IMR-90 (cell line): ENCODE results near the gene GRK5. TPM values are rescaled to one million over a fixed set of nuclear protein-coding genes. Genes with fewer than 3 reads are reported as not detected.
A peak's percentile ranks its signal among the peaks of the same experiment; 100 is the strongest.

Experiments
- ATAC-seq: fragments of 200-7000 bp; cut with Tn5 transposase; 2 replicates; pipeline ENCODE4 v1.9.1; 2020; ENCODE audit warnings: low read depth, mild to moderate bottlenecking, moderate library complexity
- BruUV-seq: library from RNA; stranded (reverse); fragments of 400-500 nt; replicated peaks from 2 replicates; lab custom pipeline; 2021; lab: Mats Ljungman, UMichigan
- CTCF ChIA-PET: fragments of 300-600 bp; formaldehyde crosslinking; extraction: SDS; loops from one replicate; lab custom pipeline; 2021; ENCODE audit warnings: antibody characterized with exemption; lab: Yijun Ruan, JAX
- POLR2A ChIA-PET: fragments of 300-600 bp; sonication (Branson Sonifier 250); formaldehyde crosslinking; loops from one replicate; lab custom pipeline; 2022; ENCODE audit warnings: antibody characterized with exemption; ENCODE audit not compliant: unreplicated experiment; lab: Charles Lee
- DNase-seq: peaks from one replicate; pipeline ENCODE4 v3.0.0; 2013
- H2AFZ ChIP-seq: replicated peaks from 2 replicates; pipeline ENCODE3; 2013; ENCODE audit warnings: low read length, mild to moderate bottlenecking; ENCODE audit not compliant: poor library complexity
- H2AK5ac ChIP-seq: 2 replicates; pipeline ENCODE4 v1.6.1; 2013; ENCODE audit warnings: low read depth, low read length, inconsistent platforms
- H2AK9ac ChIP-seq: replicated peaks from 2 replicates; pipeline ENCODE3; 2013; ENCODE audit warnings: mild to moderate bottlenecking, low read depth, low read length, moderate library complexity; ENCODE audit not compliant: poor library complexity
- H2BK120ac ChIP-seq: 2 replicates; pipeline ENCODE4 v1.6.1; 2013; ENCODE audit warnings: low read depth, low read length, inconsistent platforms
- H2BK15ac ChIP-seq: 3 replicates; pipeline ENCODE4 v1.6.1; 2013; ENCODE audit warnings: low read depth, low read length, inconsistent platforms
- H2BK20ac ChIP-seq: 2 replicates; pipeline ENCODE4 v1.6.1; 2013; ENCODE audit warnings: low read depth, mild to moderate bottlenecking, inconsistent platforms, low read length, moderate library complexity
- H2BK5ac ChIP-seq: 2 replicates; pipeline ENCODE4 v1.6.1; 2013; ENCODE audit warnings: mild to moderate bottlenecking, low read depth, low read length, inconsistent platforms; ENCODE audit not compliant: poor library complexity, severe bottlenecking
- H3K14ac ChIP-seq: replicated peaks from 2 replicates; pipeline ENCODE4 v1.6.1; 2013; ENCODE audit warnings: low read depth, low read length, inconsistent platforms
- H3K18ac ChIP-seq: 2 replicates; pipeline ENCODE4 v1.6.1; 2013; ENCODE audit warnings: low read depth, low read length, control low read depth
- H3K23ac ChIP-seq: 2 replicates; pipeline ENCODE4 v1.6.1; 2013; ENCODE audit warnings: low read depth, low read length, inconsistent platforms
- H3K27ac ChIP-seq: 2 replicates; pipeline ENCODE4 v1.5.1; 2013; ENCODE audit warnings: mild to moderate bottlenecking, control low read depth, low read length; ENCODE audit not compliant: insufficient read depth
- H3K27me3 ChIP-seq: 2 replicates; pipeline ENCODE4 v1.6.1; 2013; ENCODE audit warnings: low read length; ENCODE audit not compliant: control insufficient read depth, insufficient read depth
- H3K36me3 ChIP-seq: 2 replicates; pipeline ENCODE4 v1.6.1; 2013; ENCODE audit warnings: low read length, mixed read lengths; ENCODE audit not compliant: control insufficient read depth, insufficient read depth
- H3K4ac ChIP-seq: 2 replicates; pipeline ENCODE4 v1.6.1; 2013; ENCODE audit warnings: low read depth, low read length, inconsistent platforms
- H3K4me1 ChIP-seq: 2 replicates; pipeline ENCODE4 v1.6.1; 2013; ENCODE audit warnings: low read length, mixed read lengths; ENCODE audit not compliant: control insufficient read depth, insufficient read depth
- H3K4me2 ChIP-seq: 2 replicates; pipeline ENCODE4 v1.6.1; 2013; ENCODE audit warnings: low read depth, mild to moderate bottlenecking, control low read depth, low read length, moderate library complexity
- H3K4me3 ChIP-seq: 2 replicates; pipeline ENCODE4 v1.5.1; 2013; ENCODE audit warnings: low read depth, mild to moderate bottlenecking, control low read depth, low read length, moderate library complexity; ENCODE audit not compliant: insufficient read depth
- H3K56ac ChIP-seq: 2 replicates; pipeline ENCODE4 v1.6.1; 2013; ENCODE audit warnings: low read length, inconsistent platforms; ENCODE audit not compliant: insufficient read depth; ENCODE audit errors: extremely low read depth
- H3K79me1 ChIP-seq, 2 experiments: 2 replicates each; pipeline ENCODE4 v1.6.1; 2013; ENCODE audit warnings: low read length in 2 of 2, inconsistent platforms in 1 of 2, low read depth in 1 of 2
- H3K9ac ChIP-seq: 2 replicates; pipeline ENCODE4 v1.6.1; 2013; ENCODE audit warnings: low read depth, low read length, control low read depth
- H3K9me1 ChIP-seq: 2 replicates; pipeline ENCODE4 v1.6.1; 2013; ENCODE audit warnings: low read length, inconsistent platforms; ENCODE audit not compliant: insufficient read depth
- H3K9me3 ChIP-seq: 2 replicates; pipeline ENCODE4 v1.6.1; 2013; ENCODE audit warnings: low read length; ENCODE audit not compliant: control insufficient read depth, insufficient read depth
- H4K20me1 ChIP-seq: 2 replicates; pipeline ENCODE4 v1.6.1; 2013; ENCODE audit warnings: low read length, inconsistent platforms; ENCODE audit not compliant: insufficient read depth
- H4K5ac ChIP-seq: 2 replicates; pipeline ENCODE4 v1.6.1; 2013; ENCODE audit warnings: mild to moderate bottlenecking, low read depth, low read length, control low read depth
- H4K8ac ChIP-seq, 2 experiments: 2 replicates each; pipeline ENCODE4 v1.6.1; 2013; ENCODE audit warnings: low read depth in 2 of 2, low read length in 2 of 2, control low read depth in 1 of 2, inconsistent platforms in 1 of 2
- H4K91ac ChIP-seq: 2 replicates; pipeline ENCODE4 v1.6.1; 2013; ENCODE audit warnings: low read depth, low read length, inconsistent platforms; ENCODE audit not compliant: insufficient read depth
- CEBPB ChIP-seq: IDR thresholded peaks from 2 replicates; pipeline ENCODE4 v1.6.1; 2012; ENCODE audit warnings: low read depth, low read length, improper control_type of control experiment
- CHD1 ChIP-seq: IDR thresholded peaks from 2 replicates; pipeline ENCODE4 v1.6.1; 2012; ENCODE audit warnings: low read depth, low read length, improper control_type of control experiment
- FOS ChIP-seq: fragments of 150-350 bp; IDR thresholded peaks from 2 replicates; pipeline ENCODE4 v1.6.1; 2016; ENCODE audit warnings: low read depth, low read length
- MAZ ChIP-seq: IDR thresholded peaks from 2 replicates; pipeline ENCODE4 v1.6.1; 2012; ENCODE audit warnings: low read depth, mild to moderate bottlenecking, low read length, improper control_type of control experiment, moderate library complexity, borderline replicate concordance
- MXI1 ChIP-seq: IDR thresholded peaks from 2 replicates; pipeline ENCODE4 v1.6.1; 2012; ENCODE audit warnings: low read depth, mild to moderate bottlenecking, low read length, moderate library complexity, borderline replicate concordance
- NFE2L2 ChIP-seq: fragments of 150-350 bp; IDR thresholded peaks from 2 replicates; pipeline ENCODE4 v1.6.1; 2016; ENCODE audit warnings: low read depth, mild to moderate bottlenecking, low read length
- RAD21 ChIP-seq: IDR thresholded peaks from 2 replicates; pipeline ENCODE4 v1.6.1; 2012; ENCODE audit warnings: low read length, improper control_type of control experiment
- RCOR1 ChIP-seq: IDR thresholded peaks from 2 replicates; pipeline ENCODE4 v1.6.1; 2012; ENCODE audit warnings: mild to moderate bottlenecking, low read length, improper control_type of control experiment; ENCODE audit not compliant: insufficient replicate concordance
- SMC3 ChIP-seq: fragments of 150-350 bp; IDR thresholded peaks from 2 replicates; pipeline ENCODE4 v1.6.1; 2016; ENCODE audit warnings: low read depth, mild to moderate bottlenecking, antibody characterized with exemption, low read length, moderate library complexity
- WGBS, 2 experiments: methylation state at CpG; one replicate each; pipeline versions ENCODE4 v1.1.5 to v1.1.7; 2013; ENCODE audit warnings: missing lambda C conversion rate in 2 of 2; ENCODE audit not compliant: insufficient read length in 1 of 2; ENCODE audit errors: extremely low coverage in 2 of 2; 5-methylcytosine and 5-hydroxymethylcytosine counted together
- dilution Hi-C: fragments of 300-500 bp; cut with HindIII; formaldehyde crosslinking; loops from one replicate; pipeline ENCODE4 v1.14.3; 2018; ENCODE audit warnings: low sequenced_read_pairs; ENCODE audit not compliant: unreplicated experiment
- in situ Hi-C: fragments of 300-500 bp; cut with MboI; formaldehyde crosslinking; loops from 3 replicates; pipeline ENCODE4 v1.14.3; 2019; ENCODE audit warnings: low sequenced_read_pairs, inconsistent platforms, mixed read lengths
- intact Hi-C: fragments of 100-400 bp; cut with micrococcal nuclease; formaldehyde crosslinking; loops from 2 replicates; pipeline ENCODE4 v1.10.0; 2022
- polyA plus RNA-seq, 3 experiments: library from polyadenylated mRNA; depleted of rRNA; stranded (reverse); fragments of >200 nt; gene quantifications; 2 replicates each; pipeline ENCODE4 v1.2.3, GENCODE V29; 2012; ENCODE audit warnings: low replicate concordance in 1 of 3
- total RNA-seq: library from RNA; depleted of rRNA; stranded (reverse); fragments of >200 nt; gene quantifications from 2 replicates; pipeline ENCODE4 v1.2.3, GENCODE V29; 2012
- TF ChIP-seq, protein P1 (sequence below): conservative IDR thresholded peaks from 2 replicates; pipeline ENCODE4 v1.5.1; 2012; ENCODE audit warnings: mild to moderate bottlenecking, low read depth, low read length, improper control_type of control experiment
- TF ChIP-seq, protein P2 (sequence below): fragments of 150-350 bp; IDR thresholded peaks from 2 replicates; pipeline ENCODE4 v1.6.1; 2016; ENCODE audit warnings: low read depth, mild to moderate bottlenecking, low read length, moderate library complexity, borderline replicate concordance
- TF ChIP-seq, protein P3 (sequence below): fragments of 150-350 bp; IDR thresholded peaks from 2 replicates; pipeline ENCODE4 v1.6.1; 2017; ENCODE audit warnings: mild to moderate bottlenecking, antibody characterized with exemption, low read length, low read depth

The GRK5 gene
- total and polyA plus RNA-seq, 2 of the 4 experiments (the other 2 are of a cell fraction), result 12.9 to 16.3 TPM

DNA sequence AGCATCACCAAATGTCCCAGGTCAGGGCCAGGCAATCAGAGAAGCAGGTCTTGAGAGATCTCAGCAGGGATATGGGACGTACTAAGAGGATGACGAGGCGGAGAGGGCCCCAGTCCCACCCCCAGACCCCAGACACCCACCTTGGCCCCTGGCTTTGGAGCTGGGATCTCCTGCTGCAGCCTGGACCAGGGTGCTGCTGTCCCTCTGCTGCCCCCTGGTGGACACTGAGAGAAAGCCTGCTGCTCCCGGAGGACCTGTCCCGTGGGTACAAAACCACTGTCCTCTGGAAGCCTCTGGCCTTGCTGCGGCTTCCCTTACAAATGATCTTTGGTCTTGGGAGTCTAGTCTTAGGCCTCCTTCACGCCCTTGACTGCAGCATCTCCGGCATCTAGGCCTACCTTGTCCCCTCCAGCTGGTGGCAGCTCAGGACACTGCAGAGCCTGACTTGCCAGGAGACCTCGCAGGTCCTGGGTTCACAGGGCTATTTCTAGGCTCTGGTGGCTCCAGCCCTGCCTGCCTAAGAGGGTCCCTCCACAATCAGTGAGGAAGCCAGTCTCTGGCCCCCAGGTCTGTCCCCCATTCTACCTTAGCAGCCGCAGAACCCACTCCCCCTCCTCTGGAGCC, 238.1 kb downstream of the GRK5 start:
- H3K36me3 ChIP-seq, result peaks cover 82% of the 10 kb centered on the region
- POLR2A ChIA-PET, result no interaction called here
- no peak overlapping the region for H3K27ac ChIP-seq
- no peak overlapping the region for H2BK5ac ChIP-seq
- H3K18ac ChIP-seq, result no peak overlapping the region
- no peak overlapping the region for H3K4me3 ChIP-seq
- H3K79me1 ChIP-seq, result peaks cover 0 to 10% of the 10 kb centered on the region in 2 experiments; a peak in 2 of 4 replicates
- DNase-seq (peak; percentile 74), ATAC-seq (peak; percentile 74)
- peak overlapping the region; percentile 79 for H3K4ac ChIP-seq
- H4K91ac ChIP-seq, result peak overlapping the region; percentile 56
- H3K56ac ChIP-seq, result peak overlapping the region; percentile 5; the same call in 1 of the 2 replicates
- dilution Hi-C loops, result no loop called here
- CTCF ChIA-PET, result interaction anchor here (0.6 to 2.4 kb wide), 14 partner anchors 13 to 246 kb away, joined by 3 to 31 read pairs (median 3); partner anchors contain the start of gene GRK5
- peak overlapping the region; percentile 83 for H2AK5ac ChIP-seq
- H3K27me3 ChIP-seq, result no peaks in the 10 kb centered on the region
- no peak overlapping the region for H3K14ac ChIP-seq
- TF ChIP-seq RAD21, result peak; percentile 86
- TF ChIP-seq, protein P1, sequence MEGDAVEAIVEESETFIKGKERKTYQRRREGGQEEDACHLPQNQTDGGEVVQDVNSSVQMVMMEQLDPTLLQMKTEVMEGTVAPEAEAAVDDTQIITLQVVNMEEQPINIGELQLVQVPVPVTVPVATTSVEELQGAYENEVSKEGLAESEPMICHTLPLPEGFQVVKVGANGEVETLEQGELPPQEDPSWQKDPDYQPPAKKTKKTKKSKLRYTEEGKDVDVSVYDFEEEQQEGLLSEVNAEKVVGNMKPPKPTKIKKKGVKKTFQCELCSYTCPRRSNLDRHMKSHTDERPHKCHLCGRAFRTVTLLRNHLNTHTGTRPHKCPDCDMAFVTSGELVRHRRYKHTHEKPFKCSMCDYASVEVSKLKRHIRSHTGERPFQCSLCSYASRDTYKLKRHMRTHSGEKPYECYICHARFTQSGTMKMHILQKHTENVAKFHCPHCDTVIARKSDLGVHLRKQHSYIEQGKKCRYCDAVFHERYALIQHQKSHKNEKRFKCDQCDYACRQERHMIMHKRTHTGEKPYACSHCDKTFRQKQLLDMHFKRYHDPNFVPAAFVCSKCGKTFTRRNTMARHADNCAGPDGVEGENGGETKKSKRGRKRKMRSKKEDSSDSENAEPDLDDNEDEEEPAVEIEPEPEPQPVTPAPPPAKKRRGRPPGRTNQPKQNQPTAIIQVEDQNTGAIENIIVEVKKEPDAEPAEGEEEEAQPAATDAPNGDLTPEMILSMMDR, result peak; percentile 86
- no peak for TF ChIP-seq CHD1
- TF ChIP-seq, protein P2, sequence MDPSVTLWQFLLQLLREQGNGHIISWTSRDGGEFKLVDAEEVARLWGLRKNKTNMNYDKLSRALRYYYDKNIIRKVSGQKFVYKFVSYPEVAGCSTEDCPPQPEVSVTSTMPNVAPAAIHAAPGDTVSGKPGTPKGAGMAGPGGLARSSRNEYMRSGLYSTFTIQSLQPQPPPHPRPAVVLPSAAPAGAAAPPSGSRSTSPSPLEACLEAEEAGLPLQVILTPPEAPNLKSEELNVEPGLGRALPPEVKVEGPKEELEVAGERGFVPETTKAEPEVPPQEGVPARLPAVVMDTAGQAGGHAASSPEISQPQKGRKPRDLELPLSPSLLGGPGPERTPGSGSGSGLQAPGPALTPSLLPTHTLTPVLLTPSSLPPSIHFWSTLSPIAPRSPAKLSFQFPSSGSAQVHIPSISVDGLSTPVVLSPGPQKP, result no peak
- TF ChIP-seq FOS, result no peak
- TF ChIP-seq, protein P3, sequence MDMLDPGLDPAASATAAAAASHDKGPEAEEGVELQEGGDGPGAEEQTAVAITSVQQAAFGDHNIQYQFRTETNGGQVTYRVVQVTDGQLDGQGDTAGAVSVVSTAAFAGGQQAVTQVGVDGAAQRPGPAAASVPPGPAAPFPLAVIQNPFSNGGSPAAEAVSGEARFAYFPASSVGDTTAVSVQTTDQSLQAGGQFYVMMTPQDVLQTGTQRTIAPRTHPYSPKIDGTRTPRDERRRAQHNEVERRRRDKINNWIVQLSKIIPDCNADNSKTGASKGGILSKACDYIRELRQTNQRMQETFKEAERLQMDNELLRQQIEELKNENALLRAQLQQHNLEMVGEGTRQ, result no peak
- TF ChIP-seq MXI1, result no peak
- TF ChIP-seq RCOR1, result no peak
- no peak for TF ChIP-seq CEBPB
- TF ChIP-seq NFE2L2, result no peak
- TF ChIP-seq SMC3, result peak; percentile 92
- TF ChIP-seq MAZ, result peak; percentile 51; the same call in 1 of the 2 replicates
- peaks cover 8% of the 10 kb centered on the region; the same call in 1 of the 2 replicates for H3K9me1 ChIP-seq
- H3K9me3 ChIP-seq, result no peaks in the 10 kb centered on the region
- H3K4me2 ChIP-seq, result no peak overlapping the region
- H2BK120ac ChIP-seq, result peak overlapping the region; percentile 58; the same call in 1 of the 2 replicates
- no peak overlapping the region for H3K23ac ChIP-seq
- no peak overlapping the region for H2BK15ac ChIP-seq
- H2BK20ac ChIP-seq, result peak overlapping the region; percentile 61; the same call in 1 of the 2 replicates
- H3K9ac ChIP-seq, result no peak overlapping the region
- 52% methylated on average over 4 of the region's 10 CpGs; no CpG with 5 or more reads in 1 of the 2 experiments for WGBS, 2 experiments
- peak overlapping the region; percentile 2 for H2AFZ ChIP-seq
- no TSS peak for BruUV-seq
- no peak overlapping the region for H4K5ac ChIP-seq
- H3K4me1 ChIP-seq, result peaks cover 9% of the 10 kb centered on the region; the same call in 1 of the 2 replicates
- peak overlapping the region; percentile 76 for H2AK9ac ChIP-seq
- intact Hi-C loops, result loop anchor here (1.0 to 5.0 kb wide), 4 partner anchors 97 to 308 kb away; partner anchors contain the start of gene RGS10
- in situ Hi-C loops, result loop anchor here (5.0 kb wide), 1 partner anchor 248 kb away; no protein-coding TSS in a partner anchor
- peak overlapping the region in 1 of 2 experiments; percentile 60; a peak in 1 of 4 replicates for H4K8ac ChIP-seq
- H4K20me1 ChIP-seq, result peaks cover 7% of the 10 kb centered on the region
